ENCODE results near the gene AUTS2.

- TF ChIP-seq CTCF (IDR thresholded peaks at IDR 0.05; ENCODE audit: insufficient read depth, low read length, poor library complexity, severe bottlenecking) (no peak), EZH2phosphoT487 (conservative IDR thresholded peaks at IDR 0.05; ENCODE audit: low read length) (no peak)
Measured at GRCh38 chr7:70377957-70378356, 779.7 kb downstream of the AUTS2 start.

All from SU-DHL-6 (cell line).